Stimulated activated CD4-positive, alpha-beta T cell treated with anti-CD3 and anti-CD28 coated beads, Interleukin-12 subunit alpha, Interleukin-12 subunit beta, amount 100 ng/mL, for 48 hours (primary cell): ENCODE measurements around the gene C1orf198.

ENCODE experiments used
- DNase-seq, 3 donors: peaks; one replicate each; pipeline ENCODE4 v3.0.0-alpha.2; 2020; ENCODE audit warnings: low read depth in 2 of 3, low spot score in 1 of 3

Gene C1orf198

GRCh38 chr1:230867903-230868735 is at the start of gene C1orf198:
Gene C1orf198, minus strand, starts transcription at chr1:230868521. Its CDS starts 9 bp downstream, at chr1:230868512.
- peak; percentile 48 to 72 (median 66) for DNase-seq

- DNase-seq: peak; percentile 37 to 68 (median 57)
Measured at GRCh38 chr1:230917284-230918135, 49.2 kb upstream of the C1orf198 start.

- DNase-seq: no peak
Measured at GRCh38 chr1:230916587-230917283, 48.4 kb upstream of the C1orf198 start.

GRCh38 chr1:230915078-230915477 is 46.8 kb upstream of the C1orf198 start:
- DNase-seq: no peak

- no peak for DNase-seq
Measured at GRCh38 chr1:230913496-230913895, 45.2 kb upstream of the C1orf198 start.

- DNase-seq: no peak
Measured at GRCh38 chr1:230910755-230911117, 42.4 kb upstream of the C1orf198 start.

- no peak for DNase-seq
Measured at GRCh38 chr1:230909974-230910754, 41.8 kb upstream of the C1orf198 start.

- no peak for DNase-seq
Measured at GRCh38 chr1:230907472-230908205, 39.3 kb upstream of the C1orf198 start.

GRCh38 chr1:230906226-230906625 is 37.9 kb upstream of the C1orf198 start:
- no peak for DNase-seq

- no peak for DNase-seq
Measured at GRCh38 chr1:230905733-230906132, 37.4 kb upstream of the C1orf198 start.

- DNase-seq: no peak
Measured at GRCh38 chr1:230902349-230902923, 34.1 kb upstream of the C1orf198 start.

GRCh38 chr1:230901671-230902070 is 33.4 kb upstream of the C1orf198 start:
- no peak for DNase-seq

- no peak for DNase-seq
Measured at GRCh38 chr1:230900984-230901383, 32.7 kb upstream of the C1orf198 start.

- DNase-seq: no peak
Measured at GRCh38 chr1:230899841-230900251, 31.5 kb upstream of the C1orf198 start.

GRCh38 chr1:230898748-230899147 is 30.4 kb upstream of the C1orf198 start:
- DNase-seq: no peak

- DNase-seq: no peak
Measured at GRCh38 chr1:230898144-230898543, 29.8 kb upstream of the C1orf198 start.

GRCh38 chr1:230896779-230897178 is 28.5 kb upstream of the C1orf198 start:
- no peak for DNase-seq

- DNase-seq: no peak
Measured at GRCh38 chr1:230895452-230895851, 27.1 kb upstream of the C1orf198 start.

- no peak for DNase-seq
Measured at GRCh38 chr1:230894664-230895063, 26.3 kb upstream of the C1orf198 start.

- no peak for DNase-seq
Measured at GRCh38 chr1:230894032-230894431, 25.7 kb upstream of the C1orf198 start.
